Measurements from ENCODE around the gene ANO2.

ANO2 gene

DNA sequence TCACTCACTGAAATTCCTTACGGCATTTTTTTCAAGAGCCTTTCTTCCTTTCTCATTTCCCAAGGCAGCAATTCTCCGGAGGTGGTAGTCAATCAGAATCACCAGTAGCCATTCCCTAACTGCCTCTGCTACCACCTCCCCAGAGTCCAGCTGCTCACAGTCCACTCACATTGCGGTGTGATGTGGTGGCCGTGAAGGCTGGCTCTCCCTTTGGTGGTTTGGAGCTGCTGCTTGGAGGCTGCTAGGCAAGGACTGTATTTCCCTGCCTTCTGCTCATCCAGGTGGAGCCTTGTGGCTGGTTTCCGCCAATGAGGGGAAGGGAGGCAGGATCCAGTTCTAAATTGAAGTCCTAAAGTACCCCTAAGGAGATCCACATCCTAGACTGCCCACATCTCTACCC, 222.0 kb downstream of the ANO2 start:
- TF ChIP-seq, protein P1, sequence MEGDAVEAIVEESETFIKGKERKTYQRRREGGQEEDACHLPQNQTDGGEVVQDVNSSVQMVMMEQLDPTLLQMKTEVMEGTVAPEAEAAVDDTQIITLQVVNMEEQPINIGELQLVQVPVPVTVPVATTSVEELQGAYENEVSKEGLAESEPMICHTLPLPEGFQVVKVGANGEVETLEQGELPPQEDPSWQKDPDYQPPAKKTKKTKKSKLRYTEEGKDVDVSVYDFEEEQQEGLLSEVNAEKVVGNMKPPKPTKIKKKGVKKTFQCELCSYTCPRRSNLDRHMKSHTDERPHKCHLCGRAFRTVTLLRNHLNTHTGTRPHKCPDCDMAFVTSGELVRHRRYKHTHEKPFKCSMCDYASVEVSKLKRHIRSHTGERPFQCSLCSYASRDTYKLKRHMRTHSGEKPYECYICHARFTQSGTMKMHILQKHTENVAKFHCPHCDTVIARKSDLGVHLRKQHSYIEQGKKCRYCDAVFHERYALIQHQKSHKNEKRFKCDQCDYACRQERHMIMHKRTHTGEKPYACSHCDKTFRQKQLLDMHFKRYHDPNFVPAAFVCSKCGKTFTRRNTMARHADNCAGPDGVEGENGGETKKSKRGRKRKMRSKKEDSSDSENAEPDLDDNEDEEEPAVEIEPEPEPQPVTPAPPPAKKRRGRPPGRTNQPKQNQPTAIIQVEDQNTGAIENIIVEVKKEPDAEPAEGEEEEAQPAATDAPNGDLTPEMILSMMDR (conservative IDR thresholded peaks at IDR 0.05; ENCODE audit: low read depth, low read length) = no peak
- H3K4me3 ChIP-seq (ENCODE audit: low read depth, low read length) = no peak overlapping the region
- DNase-seq (ENCODE audit: low read depth) = no peak

DNA sequence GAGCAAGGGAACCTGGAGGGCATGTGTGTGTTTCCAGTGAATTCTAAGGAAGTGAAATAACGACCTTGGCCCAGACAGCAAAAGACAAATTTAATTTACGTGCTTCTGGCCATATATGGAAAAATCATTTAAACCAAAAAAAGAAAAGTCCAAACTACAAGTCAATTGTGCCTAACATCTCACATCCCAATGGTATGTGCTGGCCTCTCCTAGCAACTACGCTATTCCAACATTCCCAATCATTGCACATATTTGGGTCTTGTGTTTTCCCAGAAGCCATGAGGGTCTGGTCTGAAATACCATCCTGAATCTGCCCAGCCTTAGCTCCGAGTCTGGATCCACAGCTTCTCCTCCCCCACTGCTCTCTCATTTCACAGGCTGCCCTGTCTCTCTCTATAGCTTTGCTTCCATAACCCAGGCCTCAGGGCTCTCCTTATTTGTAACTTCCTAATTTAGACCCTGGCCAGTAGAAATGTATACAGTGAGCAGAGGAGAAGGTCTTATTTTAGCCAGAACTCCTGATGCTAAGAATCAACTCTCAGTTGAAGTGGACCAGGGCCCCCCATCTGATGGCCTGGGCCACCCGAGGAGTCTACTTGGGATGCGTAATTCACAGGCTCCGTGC, 224.6 kb downstream of the ANO2 start:
- DNase-seq (ENCODE audit: low read depth) = no peak
- no peak overlapping the region for H3K4me3 ChIP-seq (ENCODE audit: low read depth, low read length)
- TF ChIP-seq, protein P1 (conservative IDR thresholded peaks at IDR 0.05; ENCODE audit: low read depth, low read length) = no peak

DNA sequence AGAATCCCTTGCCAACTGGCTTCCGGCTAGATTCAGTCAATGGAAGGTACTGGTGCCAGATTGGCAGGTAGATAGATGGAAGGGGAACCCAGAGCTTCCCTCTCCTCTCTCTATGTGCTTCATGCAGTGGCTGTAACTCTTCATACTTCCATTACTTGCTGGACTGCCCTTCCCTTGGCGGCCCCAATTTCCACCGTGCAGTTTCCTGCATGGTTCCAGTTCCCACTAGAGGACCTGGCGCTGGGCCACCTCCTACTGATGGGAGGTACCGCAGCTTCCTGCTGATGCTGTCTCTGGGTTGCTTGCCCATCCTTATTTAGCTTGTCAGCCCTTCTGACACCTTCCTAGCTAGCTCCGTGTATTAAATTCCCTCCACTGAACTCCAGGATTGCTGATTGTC, 226.4 kb downstream of the ANO2 start:
- no peak overlapping the region for H3K4me3 ChIP-seq (ENCODE audit: low read depth, low read length)
- DNase-seq (ENCODE audit: low read depth) = no peak
- TF ChIP-seq, protein P1 (conservative IDR thresholded peaks at IDR 0.05; ENCODE audit: low read depth, low read length) = no peak

DNA sequence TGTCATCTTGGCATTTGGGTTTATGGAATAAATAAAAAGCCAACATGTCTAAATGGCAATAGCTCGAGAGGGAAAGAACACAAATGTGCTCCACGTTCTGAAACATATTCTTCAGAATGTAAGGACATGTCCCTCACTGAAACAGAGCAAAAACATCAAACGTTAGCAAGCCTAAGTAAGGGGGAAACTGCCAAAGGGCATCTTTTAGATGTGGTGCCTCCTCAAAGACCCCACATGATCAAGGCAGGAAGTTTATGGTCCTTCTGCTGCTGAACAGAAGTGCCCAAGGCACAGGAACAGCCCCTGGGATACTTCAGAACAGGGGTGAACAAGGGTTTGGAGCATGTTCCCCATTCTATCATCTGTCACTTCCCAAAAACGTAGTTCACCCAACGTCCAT, 227.0 kb downstream of the ANO2 start:
- TF ChIP-seq, protein P1 (conservative IDR thresholded peaks at IDR 0.05; ENCODE audit: low read depth, low read length) = no peak
- DNase-seq (ENCODE audit: low read depth) = no peak
- H3K4me3 ChIP-seq (ENCODE audit: low read depth, low read length) = no peak overlapping the region

DNA sequence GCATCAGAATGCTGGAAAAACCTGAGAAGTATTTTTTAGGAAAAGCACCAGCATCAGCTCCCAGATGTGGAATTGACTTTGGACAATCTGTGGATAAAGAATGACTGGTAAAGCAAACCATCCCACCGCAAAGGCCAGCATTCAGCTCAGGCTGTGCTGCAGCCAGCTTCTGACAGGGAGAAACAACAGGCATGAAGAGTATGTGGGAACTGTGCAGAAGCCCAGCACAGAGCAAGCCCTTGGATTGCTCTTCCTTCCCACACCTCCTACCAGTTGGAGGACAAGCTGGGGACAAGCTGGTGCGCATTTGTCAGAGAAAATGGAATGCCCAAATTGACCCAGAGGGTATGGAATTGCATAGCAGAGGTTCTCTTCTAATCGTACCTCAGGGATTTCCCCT, 228.1 kb downstream of the ANO2 start:
- DNase-seq (ENCODE audit: low read depth) = no peak
- H3K4me3 ChIP-seq (ENCODE audit: low read depth, low read length) = no peak overlapping the region
- TF ChIP-seq, protein P1 (conservative IDR thresholded peaks at IDR 0.05; ENCODE audit: low read depth, low read length) = no peak

DNA sequence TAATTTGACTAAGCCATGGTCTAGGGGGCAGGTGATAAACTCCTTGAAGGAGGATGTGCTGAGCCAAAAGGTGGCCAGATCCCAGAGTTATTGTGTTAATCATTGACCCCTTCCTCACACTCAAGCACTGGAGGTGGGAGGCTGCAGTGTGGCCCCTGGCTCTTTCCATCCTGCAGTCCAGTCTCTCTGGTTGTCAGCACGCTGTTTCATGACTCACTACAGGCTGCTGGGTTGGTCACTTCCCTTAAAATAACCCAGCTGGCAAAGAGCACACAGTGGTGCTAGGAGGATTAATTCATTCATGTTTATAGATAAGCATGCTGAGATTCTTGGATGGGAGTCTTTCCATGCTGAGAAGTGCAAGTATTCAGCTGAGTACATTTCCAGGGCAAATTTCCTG, 228.9 kb downstream of the ANO2 start:
- no peak for DNase-seq (ENCODE audit: low read depth)
- TF ChIP-seq, protein P1 (conservative IDR thresholded peaks at IDR 0.05; ENCODE audit: low read depth, low read length) = no peak
- no peak overlapping the region for H3K4me3 ChIP-seq (ENCODE audit: low read depth, low read length)

DNA sequence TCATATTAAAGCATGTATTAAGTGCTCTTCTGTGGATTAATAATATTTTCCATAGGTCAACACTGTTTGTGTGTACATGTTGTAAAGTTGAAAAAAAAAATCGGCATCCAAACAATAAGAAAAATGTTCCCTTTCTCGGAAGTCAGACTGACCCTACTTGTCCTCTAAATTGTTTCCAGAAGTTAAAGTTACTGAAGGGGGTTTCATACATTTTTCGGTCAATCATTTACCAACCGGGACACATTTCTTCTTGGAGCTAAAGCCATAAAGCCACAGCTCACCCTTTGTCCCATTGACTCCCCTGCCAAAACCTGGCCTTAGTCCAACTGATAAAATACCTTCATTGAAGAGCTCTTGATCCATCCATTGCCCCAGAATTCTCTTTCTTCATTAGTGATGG, 230.0 kb downstream of the ANO2 start:
- no peak overlapping the region for H3K4me3 ChIP-seq (ENCODE audit: low read depth, low read length)
- TF ChIP-seq, protein P1 (conservative IDR thresholded peaks at IDR 0.05; ENCODE audit: low read depth, low read length) = no peak
- no peak for DNase-seq (ENCODE audit: low read depth)

All from choroid plexus epithelial cell (primary cell).